K562 (cell line): ENCODE measurements around the gene LRFN4. TPM values are rescaled to one million over a fixed set of nuclear protein-coding genes. Genes with fewer than 3 reads are reported as not detected.

Experiments
- ATAC-seq: fragments of 200-7000 bp; cut with Tn5 transposase; 3 replicates; pipeline ENCODE4 v1.9.1; 2020; ENCODE audit warnings: moderate library complexity
- BruUV-seq: library from RNA; stranded (reverse); fragments of 400-500 nt; replicated peaks from 2 replicates; lab custom pipeline; 2021; lab: Mats Ljungman, UMichigan
- CTCF ChIA-PET: fragments of 300-600 bp; formaldehyde crosslinking; extraction: SDS; loops from one replicate; lab custom pipeline; 2021; ENCODE audit warnings: low intra/inter-chr PET ratio; lab: Yijun Ruan, JAX
- POLR2A ChIA-PET: fragments of 300-600, 350-650 bp; sonication (Branson Sonifier 250); formaldehyde crosslinking; extraction: SDS; loops from one replicate; lab custom pipeline; 2021; ENCODE audit warnings: antibody characterized with exemption, inconsistent platforms; lab: Yijun Ruan, JAX
- DNase-seq, 4 experiments: peaks; one replicate each; pipeline versions ENCODE4 v3.0.0 to v3.0.0-alpha.2; 2011 to 2018; ENCODE audit warnings: low spot score in 3 of 4, mixed read lengths in 3 of 4; ENCODE audit errors: extremely low read depth in 1 of 4
- FAIRE-seq: peaks from 2 replicates; lab custom pipeline; 2011; peaks lifted over from hg19 to GRCh38; lab: Jason Lieb, UNC
- H2AFZ ChIP-seq: 2 replicates; pipeline ENCODE4 v1.6.0; 2011; ENCODE audit warnings: low read depth, low read length, control low read depth, inconsistent platforms
- H3K27ac ChIP-seq: fragments of 200-600 bp; 3 replicates; pipeline ENCODE4 v1.8.0; 2011; ENCODE audit warnings: low read depth, mild to moderate bottlenecking, control low read depth, inconsistent platforms, low read length, moderate library complexity, mixed read lengths; ENCODE audit errors: extremely low read depth
- H3K27me3 ChIP-seq, 2 experiments: fragments of 300-600 bp in 1 of 2; 2 replicates in 1 of 2; 3 replicates in 1 of 2; pipeline versions ENCODE4 v1.6.0 to v1.8.0; 2011; ENCODE audit warnings: inconsistent platforms in 2 of 2, low read length in 2 of 2, mild to moderate bottlenecking in 1 of 2, mixed read lengths in 1 of 2, moderate library complexity in 1 of 2; ENCODE audit not compliant: control insufficient read depth in 2 of 2, insufficient read depth in 2 of 2
- H3K36me3 ChIP-seq: fragments of 300-600 bp; 3 replicates; pipeline ENCODE4 v1.8.0; 2011; ENCODE audit warnings: mild to moderate bottlenecking, low read length, inconsistent platforms; ENCODE audit not compliant: control insufficient read depth, insufficient read depth
- H3K4me1 ChIP-seq, 2 experiments: fragments of 200-600 bp in 1 of 2; replicated peaks in 1 of 2; 2 replicates in 1 of 2; 3 replicates in 1 of 2; pipeline versions ENCODE4 v1.5.1 to v1.8.0; 2011; ENCODE audit warnings: inconsistent platforms in 2 of 2, low read length in 2 of 2, mild to moderate bottlenecking in 1 of 2, mixed read lengths in 1 of 2, moderate library complexity in 1 of 2; ENCODE audit not compliant: control insufficient read depth in 2 of 2, insufficient read depth in 2 of 2
- H3K4me2 ChIP-seq: 2 replicates; pipeline ENCODE4 v1.6.1; 2011; ENCODE audit warnings: low read length, control low read depth, inconsistent platforms, mixed read lengths; ENCODE audit not compliant: insufficient read depth
- H3K4me3 ChIP-seq: fragments of 200-600 bp; sonication (generic), shearing (Covaris generic); 2 replicates; pipeline ENCODE4 v1.5.1; 2016; ENCODE audit warnings: control low read depth, inconsistent platforms
- H3K79me2 ChIP-seq: fragments of 200-600 bp; 3 replicates; pipeline ENCODE4 v1.8.0; 2011; ENCODE audit warnings: low read length, inconsistent platforms; ENCODE audit not compliant: control insufficient read depth, insufficient read depth
- H3K9ac ChIP-seq, 2 experiments: 2 replicates each; pipeline versions ENCODE4 v1.6.0 to v1.6.1; 2011; ENCODE audit warnings: low read depth in 2 of 2, low read length in 2 of 2, control low read depth in 1 of 2, inconsistent platforms in 1 of 2, mild to moderate bottlenecking in 1 of 2, mixed read lengths in 1 of 2; ENCODE audit not compliant: insufficient read depth in 1 of 2
- H3K9me1 ChIP-seq: one replicate; pipeline ENCODE4 v1.6.0; 2011; ENCODE audit warnings: inconsistent platforms, mild to moderate bottlenecking, low read length, moderate library complexity; ENCODE audit not compliant: control insufficient read depth, insufficient read depth
- H3K9me3 ChIP-seq: replicated peaks from 2 replicates; pipeline ENCODE4 v1.5.1; 2011; ENCODE audit warnings: low read depth, low read length, inconsistent platforms; ENCODE audit not compliant: control insufficient read depth, insufficient read depth
- H4K20me1 ChIP-seq: replicated peaks from 2 replicates; pipeline ENCODE4 v1.6.1; 2011; ENCODE audit warnings: low read length, inconsistent platforms, mixed read lengths; ENCODE audit not compliant: control insufficient read depth, insufficient read depth
- POLR2A ChIP-seq: fragments of 450-650 bp; conservative IDR thresholded peaks from 2 replicates; pipeline ENCODE4 v1.6.1; 2016
- POLR2G ChIP-seq: fragments of 200-400 bp; formaldehyde crosslinking; IDR thresholded peaks from 2 replicates; pipeline ENCODE4 v1.6.1; 2017; ENCODE audit warnings: low read depth, mild to moderate bottlenecking, antibody characterized with exemption, low read length, moderate library complexity
- ZNF707 ChIP-seq: fragments of 250-450 bp; sonication (Bioruptor Pico); conservative IDR thresholded peaks from 2 replicates; pipeline ENCODE4 v1.8.0; 2022; ENCODE audit warnings: inconsistent platforms, mild to moderate bottlenecking, moderate library complexity
- WGBS: fragments of 100-300 bp; shearing (Covaris generic); methylation state at CpG from one replicate; pipeline ENCODE4 v1.1.6; 2016; ENCODE audit warnings: low coverage, mixed read lengths; ENCODE audit not compliant: insufficient coverage; ENCODE audit errors: missing lambda C conversion rate; 5-methylcytosine and 5-hydroxymethylcytosine counted together
- in situ Hi-C: fragments of 300-500 bp; cut with MboI; formaldehyde crosslinking; loops from 4 replicates; pipeline ENCODE4 v1.15.0; 2018; ENCODE audit warnings: inconsistent platforms, mixed read lengths
- intact Hi-C: fragments of 100-400 bp; cut with micrococcal nuclease; formaldehyde crosslinking; loops from 2 replicates; pipeline ENCODE4 v1.14.2; 2022
- polyA plus RNA-seq, 8 experiments: library from polyadenylated mRNA; depleted of rRNA in 4 of 8; stranded (reverse) in 5 of 8; unstranded in 3 of 8; fragments of >200 nt; fragmentation: Nextera tagmentation in 2 of 8; fragmentation: Illumina TruSeq in 1 of 8; extraction: Ambion mirVana in 2 of 8; extraction: Trizol in 1 of 8; gene quantifications; 2 replicates each; pipeline versions ENCODE4 v1.2.1 to v1.2.3, GENCODE V29; 2011 to 2014; ENCODE audit warnings: inconsistent platforms in 1 of 8, missing spikeins in 1 of 8
- total RNA-seq, 7 experiments: library from RNA; depleted of rRNA in 6 of 7; stranded (reverse); fragments of >200 nt in 6 of 7; fragmentation: Illumina TruSeq in 2 of 7; extraction: Trizol in 2 of 7; gene quantifications; 2 replicates each; pipeline versions ENCODE4 v1.2.1 to v1.2.3, GENCODE V29; 2011 to 2021; ENCODE audit warnings: low replicate concordance in 1 of 7
- TF ChIP-seq, protein P1 (sequence below): fragments of 250-450 bp; sonication (Bioruptor Pico); IDR thresholded peaks from 2 replicates; pipeline ENCODE4 v1.5.0; 2022; ENCODE audit warnings: mild to moderate bottlenecking

Gene LRFN4
- total and polyA plus RNA-seq, 9 of the 15 experiments (the other 6 are each of a cell fraction or from before 2014, with no cell fraction given), result 0.10 to 60.1 (median 6.7) TPM

- DNase-seq (no peak), ATAC-seq (no peak), FAIRE-seq (no peak)
- Histone ChIP-seq H4K20me1 (no peaks in the 10 kb centered on the region), H3K4me2 (no peak overlapping the region), H3K36me3 (peaks cover 55% of the 10 kb centered on the region; the same call in 2 of the 3 replicates), H3K9me3 (no peaks in the 10 kb centered on the region), H3K4me1 (peaks cover 16 to 47% of the 10 kb centered on the region in 2 experiments), H3K9me1 (no peaks in the 10 kb centered on the region), H3K9ac (no peak overlapping the region), H2AFZ (no peak overlapping the region), H3K27ac (no peak overlapping the region), H3K79me2 (peaks cover 39% of the 10 kb centered on the region), H3K27me3 (no peaks in the 10 kb centered on the region), H3K4me3 (no peak overlapping the region)
- in situ Hi-C loops (no loop called here), intact Hi-C loops (no loop called here)
- BruUV-seq, result no TSS peak
- WGBS, result 100% methylated on average over 3 of the region's 4 CpGs
- TF ChIP-seq POLR2A (peak; percentile 34; the same call in 1 of the 2 replicates), POLR2G (peak; percentile 39; the same call in 1 of the 2 replicates), ZNF707 (CRISPR knock-in tag) (no peak)
- TF ChIP-seq, protein P1, sequence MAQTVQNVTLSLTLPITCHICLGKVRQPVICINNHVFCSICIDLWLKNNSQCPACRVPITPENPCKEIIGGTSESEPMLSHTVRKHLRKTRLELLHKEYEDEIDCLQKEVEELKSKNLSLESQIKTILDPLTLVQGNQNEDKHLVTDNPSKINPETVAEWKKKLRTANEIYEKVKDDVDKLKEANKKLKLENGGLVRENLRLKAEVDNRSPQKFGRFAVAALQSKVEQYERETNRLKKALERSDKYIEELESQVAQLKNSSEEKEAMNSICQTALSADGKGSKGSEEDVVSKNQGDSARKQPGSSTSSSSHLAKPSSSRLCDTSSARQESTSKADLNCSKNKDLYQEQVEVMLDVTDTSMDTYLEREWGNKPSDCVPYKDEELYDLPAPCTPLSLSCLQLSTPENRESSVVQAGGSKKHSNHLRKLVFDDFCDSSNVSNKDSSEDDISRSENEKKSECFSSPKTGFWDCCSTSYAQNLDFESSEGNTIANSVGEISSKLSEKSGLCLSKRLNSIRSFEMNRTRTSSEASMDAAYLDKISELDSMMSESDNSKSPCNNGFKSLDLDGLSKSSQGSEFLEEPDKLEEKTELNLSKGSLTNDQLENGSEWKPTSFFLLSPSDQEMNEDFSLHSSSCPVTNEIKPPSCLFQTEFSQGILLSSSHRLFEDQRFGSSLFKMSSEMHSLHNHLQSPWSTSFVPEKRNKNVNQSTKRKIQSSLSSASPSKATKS (CRISPR knock-in tag), result no peak
- ChIA-PET CTCF (no interaction called here), POLR2A (interaction anchor here (0.6 to 5.3 kb wide), 4 partner anchors 7 to 681 kb away, joined by 3 to 58 read pairs (median 4); no protein-coding TSS in a partner anchor)
These were observed 10.2 kb upstream of the LRFN4 start for GRCh38 chr11:66846671-66847091.
